ENCODE data around the gene MKRN2.

MKRN2 gene

GRCh38 chr3:12583280-12583679, 26.4 kb downstream of the MKRN2 start:
- no peak for DNase-seq
- intact Hi-C loops (cut with DNase I), result no loop called here

- DNase-seq, result no peak
- intact Hi-C loops (cut with DNase I), result no loop called here
Measured at GRCh38 chr3:12584083-12584482, 27.2 kb downstream of the MKRN2 start.

GRCh38 chr3:12585181-12585580, 28.3 kb downstream of the MKRN2 start:
- intact Hi-C loops (cut with DNase I), result no loop called here
- DNase-seq, result no peak

GRCh38 chr3:12585970-12586369, 29.1 kb downstream of the MKRN2 start:
- DNase-seq, result no peak
- intact Hi-C loops (cut with DNase I), result no loop called here

GRCh38 chr3:12586403-12586802, 29.5 kb downstream of the MKRN2 start:
- intact Hi-C loops (cut with DNase I), result no loop called here
- DNase-seq, result peak in 8 of 42 donors; percentile 15 to 56 (median 30)

GRCh38 chr3:12588039-12589009, 31.4 kb downstream of the MKRN2 start:
- DNase-seq, result no peak
- intact Hi-C loops (cut with DNase I), result no loop called here

GRCh38 chr3:12590096-12590495, 33.2 kb downstream of the MKRN2 start:
- intact Hi-C loops (cut with DNase I), result no loop called here
- no peak for DNase-seq

- intact Hi-C loops (cut with DNase I), result no loop called here
- DNase-seq, result no peak
Measured at GRCh38 chr3:12591456-12591855, 34.6 kb downstream of the MKRN2 start.

GRCh38 chr3:12591997-12592715, 35.3 kb downstream of the MKRN2 start:
- intact Hi-C loops (cut with DNase I), result no loop called here
- DNase-seq, result no peak

GRCh38 chr3:12593473-12593872, 36.6 kb downstream of the MKRN2 start:
- no peak for DNase-seq
- intact Hi-C loops (cut with DNase I), result no loop called here

- DNase-seq, result no peak
- intact Hi-C loops (cut with DNase I), result no loop called here
Measured at GRCh38 chr3:12598890-12599289, 42.0 kb downstream of the MKRN2 start.

- DNase-seq, result no peak
- intact Hi-C loops (cut with DNase I), result no loop called here
Measured at GRCh38 chr3:12601072-12601471, 44.2 kb downstream of the MKRN2 start.

GRCh38 chr3:12603969-12604368, 47.1 kb downstream of the MKRN2 start:
- no peak for DNase-seq
- intact Hi-C loops (cut with DNase I), result no loop called here

GRCh38 chr3:12608376-12608775, 51.5 kb downstream of the MKRN2 start:
- DNase-seq, result no peak
- intact Hi-C loops (cut with DNase I), result no loop called here

- DNase-seq, result no peak
- intact Hi-C loops (cut with DNase I), result no loop called here
Measured at GRCh38 chr3:12611117-12611516, 54.2 kb downstream of the MKRN2 start.

- intact Hi-C loops (cut with DNase I), result no loop called here
- no peak for DNase-seq
Measured at GRCh38 chr3:12612514-12613226, 55.8 kb downstream of the MKRN2 start.

GRCh38 chr3:12613250-12613649, 56.4 kb downstream of the MKRN2 start:
- no peak for DNase-seq
- intact Hi-C loops (cut with DNase I), result no loop called here

GRCh38 chr3:12615266-12615665, 58.4 kb downstream of the MKRN2 start:
- intact Hi-C loops (cut with DNase I), result no loop called here
- DNase-seq, result no peak

- peak in 15 of 42 donors; percentile 16 to 59 (median 28) for DNase-seq
- intact Hi-C loops (cut with DNase I), result no loop called here
Measured at GRCh38 chr3:12618426-12618825, 61.5 kb downstream of the MKRN2 start.

- intact Hi-C loops (cut with DNase I), result no loop called here
- no peak for DNase-seq
Measured at GRCh38 chr3:12620305-12620704, 63.4 kb downstream of the MKRN2 start.
